Tibial nerve (tissue), 3 donors: ENCODE measurements around the gene STARD3.
A peak's percentile ranks its signal among the peaks of the same experiment; 100 is the strongest.

Source experiments
- CTCF ChIP-seq, 5 experiments: fragments of 200-600 bp in 3 of 5; fragments of 450-650 bp in 2 of 5; sonication (generic) in 3 of 5; IDR thresholded peaks; one replicate each; pipeline ENCODE4 v1.5.1; 2016 to 2019; ENCODE audit warnings: antibody characterized with exemption in 5 of 5, mild to moderate bottlenecking in 3 of 5, moderate library complexity in 2 of 5
- POLR2A ChIP-seq, 2 donors: fragments of 450-650 bp; IDR thresholded peaks; one replicate each; pipeline ENCODE4 v1.6.1; 2017; ENCODE audit warnings: antibody characterized with exemption in 2 of 2, mild to moderate bottlenecking in 2 of 2, moderate library complexity in 2 of 2

- TF ChIP-seq POLR2A (IDR thresholded peaks at IDR 0.05) (peak in 1 of 2 donors; percentile 62), CTCF (IDR thresholded peaks at IDR 0.05) (no peak)
Measured at GRCh38 chr17:39652587-39653315, 15.8 kb downstream of the STARD3 start.
